Germinal center (tissue), 1 donor: Measurements from ENCODE around the gene SMKR1.
"Not testable (repeated sequence)": the region's sequence is repeated elsewhere in the genome, so short reads cannot be mapped to it uniquely, and the experiment has no call there.

Experiments used
- DNase-seq: peaks from one replicate; pipeline ENCODE4 v3.0.0; 2012; ENCODE audit warnings: mixed read lengths, low spot score

The SMKR1 gene

GRCh38 chr7:129482781-129483180 lies 19.6 kb upstream of the SMKR1 start:
- no peak for DNase-seq

GRCh38 chr7:129489491-129489890 lies 12.8 kb upstream of the SMKR1 start:
- no peak for DNase-seq

GRCh38 chr7:129492391-129492790 lies 9.9 kb upstream of the SMKR1 start:
- no peak for DNase-seq

GRCh38 chr7:129493555-129493954 lies 8.8 kb upstream of the SMKR1 start:
- peak; percentile 18 for DNase-seq

- DNase-seq = peak; percentile 30
Measured at GRCh38 chr7:129494041-129494440, 8.3 kb upstream of the SMKR1 start.

- no peak for DNase-seq
Measured at GRCh38 chr7:129495987-129496386, 6.3 kb upstream of the SMKR1 start.

GRCh38 chr7:129496653-129497052 lies 5.7 kb upstream of the SMKR1 start:
- DNase-seq = no peak

- no peak for DNase-seq
Measured at GRCh38 chr7:129497156-129497555, 5.2 kb upstream of the SMKR1 start.

GRCh38 chr7:129498021-129498420 lies 4.3 kb upstream of the SMKR1 start:
- no peak for DNase-seq

GRCh38 chr7:129499999-129500398 lies 2.3 kb upstream of the SMKR1 start:
- peak; percentile 30 for DNase-seq

- DNase-seq = no peak
Measured at GRCh38 chr7:129502708-129503685, 666 bp downstream of the SMKR1 start.

GRCh38 chr7:129503725-129504124 lies 1.4 kb downstream of the SMKR1 start:
- DNase-seq = no peak

GRCh38 chr7:129512192-129512591 lies 9.9 kb downstream of the SMKR1 start:
- DNase-seq = no peak

- no peak for DNase-seq
Measured at GRCh38 chr7:129513546-129513945, 11.2 kb downstream of the SMKR1 start.

GRCh38 chr7:129514683-129515082 lies 12.4 kb downstream of the SMKR1 start:
- DNase-seq = no peak

GRCh38 chr7:129515381-129515780 lies 13.1 kb downstream of the SMKR1 start:
- DNase-seq = no peak

GRCh38 chr7:129517931-129518330 lies 15.6 kb downstream of the SMKR1 start:
- DNase-seq = no peak

- no peak for DNase-seq
Measured at GRCh38 chr7:129519464-129519863, 17.1 kb downstream of the SMKR1 start.

GRCh38 chr7:129522088-129522970 lies 20.0 kb downstream of the SMKR1 start:
- no peak for DNase-seq

GRCh38 chr7:129522971-129523340 lies 20.6 kb downstream of the SMKR1 start:
- DNase-seq = no peak

- DNase-seq = no peak
Measured at GRCh38 chr7:129523924-129524323, 21.6 kb downstream of the SMKR1 start.

- DNase-seq = not testable (repeated sequence)
Measured at GRCh38 chr7:129524405-129524804, 22.1 kb downstream of the SMKR1 start.
